H1 (cell line): ENCODE results near the gene SLC9A3. TPM values are rescaled to one million over a fixed set of nuclear protein-coding genes. Genes with fewer than 3 reads are reported as not detected.

Source experiments
- polyA plus RNA-seq, 7 experiments: library from polyadenylated mRNA; depleted of rRNA in 3 of 7; stranded (reverse) in 5 of 7; unstranded in 2 of 7; fragments of >200 nt in 5 of 7; fragments of 200-250 nt in 2 of 7; gene quantifications; 1 replicate in 5 of 7; 2 replicates in 1 of 7; 4 replicates in 1 of 7; pipeline versions ENCODE4 v1.2.1 to v1.2.3, GENCODE V29; 2011 to 2013; ENCODE audit warnings: missing spikeins in 2 of 7, mixed read lengths in 2 of 7
- total RNA-seq: library from RNA; stranded (reverse); fragmentation: NEBNext Ultra II Directional; extraction: Animal tissue kit (Norgen Biotek cat#: 25700); gene quantifications from 2 replicates; pipeline ENCODE4 v1.2.1, GENCODE V29; 2021
- TF ChIP-seq, protein P1 (sequence below): IDR thresholded peaks from 2 replicates; pipeline ENCODE4 v1.6.1; 2012; ENCODE audit warnings: inconsistent platforms

Gene SLC9A3
- total and polyA plus RNA-seq, 2 of the 8 experiments (the other 6 are each of a cell fraction or from before 2014, with no cell fraction given): 0.95 to 1.0 TPM

DNA sequence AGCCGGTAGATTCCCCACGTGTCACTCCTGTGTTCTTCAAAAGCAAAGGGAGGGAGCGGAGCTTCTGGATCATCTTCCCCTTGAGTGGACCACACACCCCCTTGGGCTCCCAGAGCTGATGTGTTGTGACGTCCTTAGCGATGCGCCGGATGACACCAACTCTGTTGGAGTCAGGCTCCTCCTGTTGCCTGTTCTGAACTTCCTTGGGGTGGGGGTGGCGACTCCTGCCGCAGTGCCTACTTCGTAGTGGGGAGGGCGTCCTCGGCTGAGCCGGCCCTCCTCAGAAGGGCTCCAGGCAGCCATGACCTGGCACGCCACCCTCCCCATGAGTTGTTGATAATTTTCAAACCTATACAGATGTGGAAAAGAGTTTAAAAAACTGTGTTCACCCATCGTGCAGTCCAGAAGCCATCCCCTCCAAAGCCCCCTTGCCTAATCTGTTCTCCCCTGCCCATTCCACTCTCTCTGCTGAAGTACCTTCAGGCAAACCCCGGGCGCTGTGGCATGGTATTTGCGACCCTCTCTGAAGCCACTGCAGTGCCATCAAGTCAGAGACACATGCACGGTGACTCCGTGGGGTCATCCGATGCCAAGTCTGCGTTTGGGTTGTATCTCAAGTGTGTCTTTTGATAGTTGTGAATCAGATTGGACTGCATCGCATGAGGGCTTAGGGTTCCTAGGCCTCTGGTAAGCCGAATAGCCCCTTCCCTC, 64.5 kb downstream of the SLC9A3 start (continued):
- TF ChIP-seq, protein P1, sequence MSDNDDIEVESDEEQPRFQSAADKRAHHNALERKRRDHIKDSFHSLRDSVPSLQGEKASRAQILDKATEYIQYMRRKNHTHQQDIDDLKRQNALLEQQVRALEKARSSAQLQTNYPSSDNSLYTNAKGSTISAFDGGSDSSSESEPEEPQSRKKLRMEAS: no peak
- TF ChIP-seq, all 59 proteins: peak for 0
